T-helper 2 cell treated with Interferon-gamma antibody and Interleukin-4, amounts not matched to agents 5 μg/mL and 100 μg/mL, for 36 hours (primary cell): Measurements from ENCODE around the gene WWC2.
"Not testable (repeated sequence)": the region's sequence is repeated elsewhere in the genome, so short reads cannot be mapped to it uniquely, and the experiment has no call there.

Experiments
- DNase-seq: peaks from one replicate; pipeline ENCODE4 v3.0.0; 2021; ENCODE audit warnings: low spot score
- H3K27ac Mint-ChIP-seq: one replicate; pipeline ENCODE4 v1.8.0; 2021; ENCODE audit warnings: mild to moderate bottlenecking, mixed read lengths
- H3K27me3 Mint-ChIP-seq: one replicate; pipeline ENCODE4 v1.8.0; 2021; ENCODE audit warnings: low read depth, mixed read lengths
- H3K36me3 Mint-ChIP-seq: one replicate; pipeline ENCODE4 v1.8.0; 2021; ENCODE audit warnings: low read depth, mixed read lengths
- H3K4me1 Mint-ChIP-seq: one replicate; pipeline ENCODE4 v1.8.0; 2021; ENCODE audit warnings: low read depth, mixed read lengths
- H3K4me3 Mint-ChIP-seq: one replicate; pipeline ENCODE4 v1.8.0; 2022; ENCODE audit warnings: mild to moderate bottlenecking, moderate library complexity, mixed read lengths
- H3K9me3 Mint-ChIP-seq: one replicate; pipeline ENCODE4 v1.8.0; 2021; ENCODE audit warnings: mixed read lengths

The WWC2 gene

DNA sequence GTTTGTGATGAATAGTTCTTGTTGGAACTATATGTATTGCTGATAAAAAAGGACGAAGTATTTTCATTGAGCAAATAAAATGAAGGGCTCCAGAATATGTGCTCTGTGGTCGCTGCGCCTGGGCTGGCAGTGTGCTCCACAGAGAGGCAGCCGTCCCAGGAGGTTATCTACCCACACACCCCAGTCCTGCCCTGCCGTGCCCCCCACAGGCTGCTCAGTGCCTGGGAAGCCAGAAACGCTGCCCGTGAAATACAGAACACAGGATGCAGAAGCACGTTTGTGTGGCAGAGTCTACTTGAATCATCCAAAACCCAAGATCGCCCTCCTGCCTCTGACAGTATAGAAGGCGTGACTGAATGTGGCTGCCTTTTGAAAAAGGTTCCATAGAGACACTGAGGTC lies 219.6 kb downstream of the WWC2 start:
- no peak for DNase-seq
- Mint-ChIP-seq H3K27me3 (no peaks in the 10 kb centered on the region), H3K27ac (no peak overlapping the region), H3K36me3 (no peaks in the 10 kb centered on the region), H3K4me3 (no peak overlapping the region), H3K9me3 (no peaks in the 10 kb centered on the region), H3K4me1 (no peaks in the 10 kb centered on the region)

DNA sequence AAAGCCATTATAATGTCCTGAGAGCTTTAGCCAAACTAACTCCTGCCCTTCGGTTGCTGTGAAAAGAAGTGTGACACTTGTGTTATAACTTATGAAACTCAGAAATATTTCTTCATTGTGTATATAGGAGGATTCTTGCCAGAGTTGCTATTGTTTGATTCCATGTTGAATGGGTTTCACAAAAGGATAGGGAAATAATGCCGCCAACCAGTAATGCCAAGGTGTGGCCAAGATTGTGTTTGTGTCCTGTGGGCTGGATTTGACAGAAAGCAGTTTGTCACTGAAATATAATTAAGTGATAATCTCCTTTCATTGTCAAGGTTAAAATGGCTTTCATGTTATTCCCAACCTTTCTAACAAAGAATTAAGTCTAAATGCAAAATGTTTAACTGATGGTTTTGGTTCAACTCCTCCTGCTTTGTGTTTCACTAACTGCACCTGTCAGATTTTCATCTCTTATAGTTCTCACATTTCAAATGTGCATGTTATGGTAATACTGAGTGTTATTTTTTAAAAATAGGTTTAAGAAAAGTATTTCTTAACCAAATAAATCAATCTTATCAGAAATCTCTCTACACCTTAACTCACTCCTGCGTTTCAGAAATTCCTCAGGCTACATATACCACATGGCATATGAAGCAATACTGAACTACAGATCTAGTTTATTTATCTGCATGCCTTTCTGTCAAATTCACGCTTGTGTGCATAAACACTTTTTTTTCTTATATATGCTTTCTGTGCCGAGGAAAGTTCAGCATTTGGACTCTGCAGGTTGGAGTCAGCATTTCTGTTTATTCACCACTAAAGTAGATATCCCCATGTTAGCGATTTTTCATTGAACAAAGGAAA lies 221.4 kb downstream of the WWC2 start, which contains the start of gene CLDN22:
Gene CLDN22, minus strand, starts transcription at position 66 of the 849 bp plus-strand sequence. Its CDS starts 58 bp downstream, at position 8.
- H3K36me3 Mint-ChIP-seq: no peaks in the 10 kb centered on the region
- no peaks in the 10 kb centered on the region for H3K27me3 Mint-ChIP-seq
- no peak for DNase-seq
- H3K27ac Mint-ChIP-seq: no peak within 1 kb of the TSS
- no peaks in the 10 kb centered on the region for H3K4me1 Mint-ChIP-seq
- H3K9me3 Mint-ChIP-seq: no peaks in the 10 kb centered on the region
- H3K4me3 Mint-ChIP-seq: no peak within 1 kb of the TSS

DNA sequence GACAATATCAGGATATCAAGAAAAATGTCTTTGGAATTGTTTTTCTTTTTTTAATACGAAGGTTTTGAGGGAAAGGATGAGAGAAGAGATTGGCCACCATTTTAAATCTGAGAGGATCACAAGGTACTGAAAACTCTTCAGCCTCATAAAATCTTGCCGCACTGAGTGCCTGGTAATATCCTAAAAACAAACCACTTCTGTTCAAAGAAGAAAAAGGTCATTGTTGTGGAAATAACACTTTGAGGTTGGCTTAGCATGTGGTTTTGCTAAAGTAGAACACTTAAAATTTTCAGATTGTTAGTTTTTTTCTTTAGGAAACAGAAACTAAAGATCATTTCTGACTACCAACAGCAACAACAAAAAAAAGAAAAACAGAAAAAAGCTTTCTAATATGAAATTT lies 222.0 kb downstream of the WWC2 start:
- no peak for DNase-seq
- Mint-ChIP-seq H3K27ac (no peak overlapping the region), H3K27me3 (no peaks in the 10 kb centered on the region), H3K9me3 (no peaks in the 10 kb centered on the region), H3K36me3 (no peaks in the 10 kb centered on the region), H3K4me3 (no peak overlapping the region), H3K4me1 (no peaks in the 10 kb centered on the region)

DNA sequence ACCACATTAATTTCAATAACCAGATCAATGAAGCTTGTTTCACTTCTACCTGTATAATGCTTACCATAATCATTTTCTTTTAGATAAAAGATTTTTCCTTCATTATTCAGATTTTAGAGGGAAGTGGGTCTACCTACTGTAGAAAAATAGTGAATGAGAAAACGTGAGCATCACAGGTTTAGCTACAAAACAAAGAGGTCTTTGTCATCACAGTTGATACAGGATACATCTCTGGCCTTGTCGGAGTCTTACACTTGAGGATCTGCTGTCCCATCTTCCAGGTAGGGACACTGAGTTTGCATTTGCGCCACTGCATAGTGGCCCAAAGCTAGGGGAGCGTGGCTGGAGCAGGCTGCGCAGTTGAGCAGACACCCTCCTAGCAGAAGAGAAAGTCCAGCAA lies 222.5 kb downstream of the WWC2 start:
- Mint-ChIP-seq H3K4me1 (no peaks in the 10 kb centered on the region), H3K9me3 (no peaks in the 10 kb centered on the region), H3K4me3 (no peak overlapping the region), H3K27ac (no peak overlapping the region), H3K36me3 (no peaks in the 10 kb centered on the region), H3K27me3 (no peaks in the 10 kb centered on the region)
- no peak for DNase-seq

DNA sequence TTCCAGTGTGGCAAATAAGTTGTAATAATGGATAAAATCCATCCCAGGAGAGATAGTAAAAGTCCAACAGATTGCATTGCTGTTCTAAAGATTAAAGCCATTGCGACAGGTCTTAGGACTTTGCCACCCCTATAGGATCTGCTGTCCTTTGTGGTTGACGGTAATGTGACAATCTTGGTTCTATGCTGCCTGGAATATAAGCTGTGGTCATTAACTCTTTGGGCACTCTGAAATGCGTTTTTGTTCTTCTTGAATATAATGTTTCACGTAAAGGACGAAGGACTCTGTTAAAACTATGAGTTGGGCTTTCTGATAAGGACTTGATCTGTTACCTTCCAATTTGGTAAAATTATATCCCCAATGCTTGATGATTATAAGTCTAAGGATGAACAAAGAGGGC lies 223.3 kb downstream of the WWC2 start, which contains the start of gene CLDN24:
Gene CLDN24, minus strand, starts transcription at position 101 of the 400 bp plus-strand sequence. Its CDS starts 0 bp downstream, at position 101.
- no peaks in the 10 kb centered on the region for H3K27me3 Mint-ChIP-seq
- H3K4me1 Mint-ChIP-seq: no peaks in the 10 kb centered on the region
- H3K9me3 Mint-ChIP-seq: no peaks in the 10 kb centered on the region
- no peak within 1 kb of the TSS for H3K4me3 Mint-ChIP-seq
- DNase-seq: no peak
- no peak within 1 kb of the TSS for H3K27ac Mint-ChIP-seq
- no peaks in the 10 kb centered on the region for H3K36me3 Mint-ChIP-seq

DNA sequence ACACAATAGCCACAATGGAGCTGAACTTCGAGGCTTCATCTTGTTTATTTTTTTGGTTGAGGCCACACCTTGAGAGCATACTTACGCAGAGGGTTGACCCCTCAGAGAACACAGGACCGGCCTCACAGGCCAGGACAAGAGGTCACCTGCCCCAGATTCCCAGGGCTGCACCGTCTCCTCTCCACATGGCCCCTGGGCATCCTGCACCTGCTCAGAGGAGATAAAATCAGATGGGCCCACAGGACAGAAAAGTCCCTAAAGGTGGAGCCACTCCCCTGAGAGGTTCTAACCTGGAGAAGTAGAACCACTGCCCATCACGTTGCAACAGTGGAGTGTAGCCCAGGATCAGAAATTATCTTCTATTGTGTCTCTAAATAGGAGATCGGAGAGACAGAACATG lies 224.2 kb downstream of the WWC2 start:
- Mint-ChIP-seq H3K27me3 (no peaks in the 10 kb centered on the region), H3K36me3 (no peaks in the 10 kb centered on the region), H3K9me3 (no peaks in the 10 kb centered on the region)

DNA sequence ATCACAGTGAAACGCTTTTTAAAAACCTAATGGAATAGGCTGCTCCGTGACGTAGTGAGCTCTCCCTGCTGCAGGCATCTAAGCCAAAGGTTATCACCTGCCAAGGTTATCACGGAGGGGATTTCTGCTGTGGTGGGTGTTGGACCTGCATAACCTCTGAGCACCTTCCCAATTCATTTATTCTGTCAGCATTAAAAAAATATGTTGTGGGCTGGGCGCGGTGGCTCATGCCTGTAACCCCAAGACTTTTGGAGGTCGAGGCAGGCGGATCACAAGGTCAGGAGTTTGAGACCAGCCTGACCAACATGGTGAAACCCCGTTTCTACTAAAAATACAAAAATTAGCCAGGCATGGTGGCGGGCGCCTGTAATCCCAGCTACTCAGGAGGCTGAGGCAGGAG lies 225.0 kb downstream of the WWC2 start:
- not testable (repeated sequence) for H3K4me3 Mint-ChIP-seq, H3K36me3 Mint-ChIP-seq, H3K27ac Mint-ChIP-seq, H3K4me1 Mint-ChIP-seq, DNase-seq, H3K27me3 Mint-ChIP-seq, H3K9me3 Mint-ChIP-seq

More for the DNA sequence above, 224.2 kb downstream of the WWC2 start:
- H3K4me1 Mint-ChIP-seq: no peaks in the 10 kb centered on the region
- H3K27ac Mint-ChIP-seq: no peak overlapping the region
- DNase-seq: no peak
- H3K4me3 Mint-ChIP-seq: no peak overlapping the region

DNA sequence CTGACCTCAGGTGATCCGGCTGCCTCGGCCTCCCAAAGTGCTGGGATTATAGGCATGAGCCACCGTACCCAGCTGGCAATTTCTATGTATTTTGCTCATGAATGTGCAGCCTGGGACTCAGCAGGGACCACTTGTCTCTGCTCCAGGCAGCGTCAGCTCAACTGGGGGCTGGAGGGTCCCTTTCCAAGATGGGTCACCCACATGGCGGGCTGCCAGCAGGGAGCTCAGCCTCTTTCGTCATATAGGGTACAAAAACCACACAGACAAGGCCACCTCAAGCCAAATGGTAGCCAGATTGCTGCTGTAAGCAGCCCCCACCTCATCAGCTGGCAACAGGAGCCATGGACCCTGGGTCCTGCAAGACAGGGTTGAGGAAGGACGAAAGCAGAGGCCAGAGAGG lies 225.6 kb downstream of the WWC2 start:
- no peaks in the 10 kb centered on the region for H3K9me3 Mint-ChIP-seq
- H3K36me3 Mint-ChIP-seq: no peaks in the 10 kb centered on the region
- no peak overlapping the region for H3K27ac Mint-ChIP-seq
- H3K4me1 Mint-ChIP-seq: no peaks in the 10 kb centered on the region
- no peak for DNase-seq
- H3K27me3 Mint-ChIP-seq: no peaks in the 10 kb centered on the region
- no peak overlapping the region for H3K4me3 Mint-ChIP-seq

DNA sequence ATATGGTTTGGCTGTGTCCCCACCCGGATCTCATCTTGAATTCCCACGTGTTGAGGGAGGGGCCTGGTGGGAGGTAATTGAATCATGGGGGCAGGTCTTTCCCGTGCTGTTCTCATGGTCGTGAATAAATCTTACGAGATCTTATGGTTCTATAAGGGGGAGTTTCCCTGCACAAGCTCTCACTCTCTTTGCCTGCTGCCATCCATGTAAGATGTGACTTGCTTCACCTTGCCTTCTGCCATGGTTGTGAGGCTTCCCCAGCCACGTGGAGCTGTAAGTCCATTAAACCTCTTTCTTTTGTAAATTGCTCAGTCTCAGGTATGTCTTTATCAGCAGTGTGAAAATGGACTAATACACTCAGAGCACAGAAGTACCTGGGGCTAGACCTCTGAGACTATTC lies 227.3 kb downstream of the WWC2 start:
- not testable (repeated sequence) for H3K9me3 Mint-ChIP-seq, H3K27ac Mint-ChIP-seq, H3K27me3 Mint-ChIP-seq, H3K36me3 Mint-ChIP-seq, DNase-seq, H3K4me1 Mint-ChIP-seq, H3K4me3 Mint-ChIP-seq

DNA sequence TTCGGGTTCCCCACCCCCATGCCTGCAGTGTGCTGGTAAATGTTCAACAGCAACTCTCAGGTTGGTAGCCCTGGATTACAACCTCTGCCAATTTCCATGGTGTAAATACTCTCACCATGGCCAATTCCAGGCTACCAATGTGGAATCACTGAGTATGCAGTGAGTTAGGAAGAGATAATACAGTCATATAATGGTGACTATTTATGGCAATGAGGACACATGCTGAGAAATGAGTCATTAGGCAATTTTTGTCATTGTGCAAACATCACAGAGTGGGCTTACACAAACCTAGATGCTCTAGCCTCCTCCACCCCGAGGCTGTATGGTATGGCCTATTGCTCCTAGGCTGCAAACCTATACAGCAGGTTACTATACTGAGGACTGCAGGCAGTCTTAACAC lies 227.8 kb downstream of the WWC2 start:
- H3K27me3 Mint-ChIP-seq: no peaks in the 10 kb centered on the region

DNA sequence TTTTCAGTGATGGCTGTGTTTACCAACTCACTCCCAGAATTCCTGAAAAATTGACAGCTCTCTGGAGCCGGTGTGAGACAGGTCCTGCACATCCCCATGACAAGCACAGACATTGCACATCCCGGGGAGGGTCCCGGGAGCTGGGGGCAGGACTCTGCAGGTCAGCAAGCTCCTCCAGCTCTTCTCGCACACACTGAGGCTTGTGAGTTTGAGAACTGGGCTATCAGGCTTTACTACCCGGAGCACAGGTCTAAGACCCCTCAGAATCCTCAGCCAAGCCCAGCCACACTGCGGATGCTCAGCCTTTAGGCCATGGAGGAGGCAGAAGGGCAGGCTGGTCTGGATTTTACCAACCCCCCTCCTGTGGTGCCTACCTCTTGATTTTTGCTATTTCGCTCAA lies 228.8 kb downstream of the WWC2 start:
- no peaks in the 10 kb centered on the region for H3K27me3 Mint-ChIP-seq
- no peak for DNase-seq
- H3K4me3 Mint-ChIP-seq: no peak overlapping the region
- H3K36me3 Mint-ChIP-seq: no peaks in the 10 kb centered on the region
- H3K9me3 Mint-ChIP-seq: no peaks in the 10 kb centered on the region
- no peak overlapping the region for H3K27ac Mint-ChIP-seq
- H3K4me1 Mint-ChIP-seq: no peaks in the 10 kb centered on the region

More for the DNA sequence above, 227.8 kb downstream of the WWC2 start:
- Mint-ChIP-seq H3K4me1 (no peaks in the 10 kb centered on the region), H3K36me3 (no peaks in the 10 kb centered on the region), H3K9me3 (no peaks in the 10 kb centered on the region), H3K4me3 (no peak overlapping the region), H3K27ac (no peak overlapping the region)
- DNase-seq: no peak

DNA sequence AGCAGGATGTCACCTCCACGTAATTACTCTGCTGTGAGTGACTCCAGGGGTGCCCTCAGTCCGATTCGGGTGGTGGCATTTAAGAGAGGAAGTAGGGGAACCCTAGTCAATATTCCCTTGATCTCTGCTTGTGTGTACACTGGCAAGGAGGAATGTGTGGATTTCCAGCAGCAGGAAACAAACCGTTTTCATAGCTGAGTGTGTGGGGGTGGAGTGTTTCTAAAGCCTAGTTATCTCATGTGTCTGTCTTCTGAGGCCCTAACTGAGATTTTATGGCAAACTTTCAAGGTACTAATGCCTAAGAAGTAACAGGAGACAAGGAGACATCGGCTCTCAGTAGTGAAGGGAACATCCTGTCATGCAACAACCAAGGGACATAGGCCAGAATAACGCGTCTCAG lies 229.8 kb downstream of the WWC2 start:
- Mint-ChIP-seq H3K36me3 (no peaks in the 10 kb centered on the region), H3K4me3 (no peak overlapping the region), H3K4me1 (no peaks in the 10 kb centered on the region), H3K27me3 (no peaks in the 10 kb centered on the region), H3K27ac (no peak overlapping the region), H3K9me3 (no peaks in the 10 kb centered on the region)
- DNase-seq: no peak

DNA sequence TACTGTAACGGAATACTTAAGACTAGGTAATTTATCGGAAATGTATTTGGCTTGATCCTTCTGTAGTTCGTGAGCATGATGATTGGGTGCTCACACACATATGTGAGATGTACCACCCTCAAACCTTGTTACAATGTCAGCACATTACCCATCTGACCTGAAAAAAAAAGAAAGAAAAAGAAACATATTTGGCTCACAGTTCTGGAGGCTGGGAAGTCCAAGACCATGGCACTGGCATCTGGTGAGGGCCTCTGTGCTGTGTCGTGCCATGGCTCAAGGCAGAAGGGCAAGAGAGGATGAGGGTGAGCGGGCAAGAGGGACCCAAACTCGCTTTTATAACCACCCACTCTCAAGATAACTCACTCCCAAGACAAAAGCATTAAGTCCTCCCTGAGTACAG lies 230.2 kb downstream of the WWC2 start:
- H3K36me3 Mint-ChIP-seq: no peaks in the 10 kb centered on the region
- H3K4me3 Mint-ChIP-seq: no peak overlapping the region
- H3K9me3 Mint-ChIP-seq: no peaks in the 10 kb centered on the region
- H3K27ac Mint-ChIP-seq: no peak overlapping the region
- no peaks in the 10 kb centered on the region for H3K4me1 Mint-ChIP-seq
- no peak for DNase-seq
- no peaks in the 10 kb centered on the region for H3K27me3 Mint-ChIP-seq

DNA sequence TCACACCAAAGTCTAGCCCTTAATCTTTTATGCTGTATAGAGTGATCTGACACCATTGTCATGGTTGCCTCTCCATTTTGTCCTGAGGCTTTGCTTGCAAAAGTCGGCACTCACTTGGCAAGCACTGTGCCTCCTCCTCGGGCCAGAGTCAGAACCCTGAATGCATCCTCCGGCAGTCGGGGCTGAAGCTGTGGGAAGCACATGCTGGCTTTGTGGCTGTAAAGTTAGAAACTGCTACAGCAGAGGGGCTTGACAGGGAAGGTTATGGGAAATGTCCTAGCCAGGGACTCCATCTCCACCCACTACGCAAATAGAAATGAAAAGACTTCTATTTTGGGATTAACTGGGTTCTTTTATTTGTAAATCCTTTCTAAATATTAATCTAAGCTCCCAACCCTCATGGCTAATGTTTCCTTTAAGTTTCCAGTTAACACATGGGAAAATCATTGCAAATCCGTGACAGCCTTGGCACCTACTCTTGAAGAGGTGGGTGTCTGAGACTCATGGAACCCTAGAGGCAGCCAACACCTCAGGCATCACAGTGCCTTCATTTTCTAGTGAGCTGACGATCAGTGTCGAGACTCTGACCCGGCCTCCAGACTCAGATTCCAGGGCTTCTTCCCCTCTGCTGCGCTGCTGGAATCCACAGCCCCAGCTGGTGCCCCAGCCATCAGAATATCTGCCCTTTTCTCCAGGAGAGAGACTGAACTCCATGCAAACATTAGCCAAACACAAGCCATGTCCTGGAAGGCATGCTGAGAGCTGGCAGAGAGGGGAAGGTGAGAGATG lies 231.1 kb downstream of the WWC2 start:
- no peak for DNase-seq
- Mint-ChIP-seq H3K36me3 (no peaks in the 10 kb centered on the region), H3K4me1 (no peaks in the 10 kb centered on the region), H3K27me3 (no peaks in the 10 kb centered on the region), H3K9me3 (no peaks in the 10 kb centered on the region), H3K4me3 (no peak overlapping the region), H3K27ac (no peak overlapping the region)
